Mesothelial cell of epicardium (in vitro differentiated cells): ENCODE results near the gene CEP170B. TPM values are rescaled to one million over a fixed set of nuclear protein-coding genes. Genes with fewer than 3 reads are reported as not detected.
A peak's percentile ranks its signal among the peaks of the same experiment; 100 is the strongest.

ENCODE experiments used
- DNase-seq, 2 experiments: peaks; one replicate each; pipeline ENCODE4 v3.0.0; 2021; ENCODE audit warnings: low spot score in 2 of 2; ENCODE audit not compliant: unreplicated experiment in 2 of 2
- H3K27ac Mint-ChIP-seq: 2 replicates; pipeline ENCODE4 v1.8.0; 2021; ENCODE audit warnings: mixed read lengths
- H3K27me3 Mint-ChIP-seq: 2 replicates; pipeline ENCODE4 v1.8.0; 2021; ENCODE audit warnings: low read depth, mixed read lengths
- H3K36me3 Mint-ChIP-seq: 2 replicates; pipeline ENCODE4 v1.8.0; 2021; ENCODE audit warnings: mixed read lengths
- H3K4me1 Mint-ChIP-seq: 2 replicates; pipeline ENCODE4 v1.8.0; 2021; ENCODE audit warnings: mixed read lengths
- H3K4me3 Mint-ChIP-seq: 2 replicates; pipeline ENCODE4 v1.8.0; 2021; ENCODE audit warnings: mild to moderate bottlenecking, moderate library complexity, mixed read lengths
- H3K9me3 Mint-ChIP-seq: 2 replicates; pipeline ENCODE4 v1.8.0; 2021; ENCODE audit warnings: mixed read lengths
- CTCF ChIP-seq: fragments of 200-600 bp; sonication (generic); IDR thresholded peaks from one replicate; pipeline ENCODE4 v1.5.0; 2021; ENCODE audit warnings: antibody characterized with exemption; ENCODE audit not compliant: unreplicated experiment
- total RNA-seq: library from RNA; stranded (reverse); gene quantifications from 3 replicates; pipeline ENCODE4 v1.2.1, GENCODE V29; 2021

CEP170B gene
- total RNA-seq, 1 donor from 2014 or later, result 29.2 TPM

- DNase-seq, result peak in 1 of 2 experiments; percentile 17
- no peak overlapping the region for H3K4me3 Mint-ChIP-seq
- no peaks in the 10 kb centered on the region for H3K4me1 Mint-ChIP-seq
- H3K27me3 Mint-ChIP-seq, result no peaks in the 10 kb centered on the region
- no peak for TF ChIP-seq CTCF
- H3K9me3 Mint-ChIP-seq, result no peaks in the 10 kb centered on the region
- H3K36me3 Mint-ChIP-seq, result peaks cover 3% of the 10 kb centered on the region
- no peak overlapping the region for H3K27ac Mint-ChIP-seq
Observed at GRCh38 chr14:104885973-104886689, 21.1 kb downstream of the CEP170B start.

- DNase-seq, result peak in 1 of 2 experiments; percentile 20
- Mint-ChIP-seq H3K36me3 (peaks cover 3% of the 10 kb centered on the region), H3K9me3 (no peaks in the 10 kb centered on the region), H3K4me1 (no peaks in the 10 kb centered on the region), H3K27ac (no peak overlapping the region), H3K27me3 (no peaks in the 10 kb centered on the region), H3K4me3 (no peak overlapping the region)
- no peak for TF ChIP-seq CTCF
Observed at GRCh38 chr14:104886690-104887622, 21.9 kb downstream of the CEP170B start.

GRCh38 chr14:104887623-104888488 lies 22.8 kb downstream of the CEP170B start:
- TF ChIP-seq CTCF, result no peak
- Mint-ChIP-seq H3K27me3 (no peaks in the 10 kb centered on the region), H3K4me1 (no peaks in the 10 kb centered on the region), H3K4me3 (no peak overlapping the region), H3K36me3 (peaks cover 3% of the 10 kb centered on the region), H3K27ac (no peak overlapping the region), H3K9me3 (no peaks in the 10 kb centered on the region)
- DNase-seq, result no peak

- TF ChIP-seq CTCF, result no peak
- Mint-ChIP-seq H3K36me3 (peaks cover 3% of the 10 kb centered on the region), H3K4me1 (no peaks in the 10 kb centered on the region), H3K27ac (no peak overlapping the region), H3K27me3 (no peaks in the 10 kb centered on the region), H3K9me3 (no peaks in the 10 kb centered on the region), H3K4me3 (no peak overlapping the region)
- DNase-seq, result no peak
Observed at GRCh38 chr14:104888489-104889374, 23.7 kb downstream of the CEP170B start.
